HFFc6 (cell line): Measurements from ENCODE around the gene RRM2. TPM values are rescaled to one million over a fixed set of nuclear protein-coding genes. Genes with fewer than 3 reads are reported as not detected.

ENCODE experiments used
- DNase-seq: peaks from one replicate; pipeline ENCODE4 v3.0.0-alpha.2; 2018
- H3K27ac Mint-ChIP-seq: 2 replicates; pipeline ENCODE4 v1.8.0; 2020; ENCODE audit warnings: mild to moderate bottlenecking, mixed read lengths
- H3K27me3 Mint-ChIP-seq: 2 replicates; pipeline ENCODE4 v1.8.0; 2021; ENCODE audit warnings: mild to moderate bottlenecking, moderate library complexity, mixed read lengths; ENCODE audit not compliant: insufficient read depth
- H3K36me3 Mint-ChIP-seq: 2 replicates; pipeline ENCODE4 v1.8.0; 2021; ENCODE audit warnings: low read depth, mixed read lengths
- H3K4me1 Mint-ChIP-seq: 2 replicates; pipeline ENCODE4 v1.8.0; 2020; ENCODE audit warnings: low read depth, mixed read lengths
- H3K4me3 Mint-ChIP-seq: 2 replicates; pipeline ENCODE4 v1.8.0; 2020; ENCODE audit warnings: mild to moderate bottlenecking, moderate library complexity, mixed read lengths
- H3K9me3 Mint-ChIP-seq: 2 replicates; pipeline ENCODE4 v1.8.0; 2020; ENCODE audit warnings: mild to moderate bottlenecking, mixed read lengths
- CTCF ChIP-seq: fragments of 200-600 bp; sonication (generic); IDR thresholded peaks from 2 replicates; pipeline ENCODE4 v1.5.0; 2021; ENCODE audit warnings: antibody characterized with exemption, mild to moderate bottlenecking
- total RNA-seq, 6 experiments: library from RNA; stranded (reverse); fragmentation: NEBNext Ultra II Directional; extraction: Animal tissue kit (Norgen Biotek cat#: 25700); gene quantifications; 2 replicates in 1 of 6; 3 replicates in 5 of 6; pipeline ENCODE4 v1.2.3, GENCODE V29; 2021

RRM2 gene
- total RNA-seq, 6 experiments from 2014 or later = 76.4 to 179 (median 158) TPM

DNA sequence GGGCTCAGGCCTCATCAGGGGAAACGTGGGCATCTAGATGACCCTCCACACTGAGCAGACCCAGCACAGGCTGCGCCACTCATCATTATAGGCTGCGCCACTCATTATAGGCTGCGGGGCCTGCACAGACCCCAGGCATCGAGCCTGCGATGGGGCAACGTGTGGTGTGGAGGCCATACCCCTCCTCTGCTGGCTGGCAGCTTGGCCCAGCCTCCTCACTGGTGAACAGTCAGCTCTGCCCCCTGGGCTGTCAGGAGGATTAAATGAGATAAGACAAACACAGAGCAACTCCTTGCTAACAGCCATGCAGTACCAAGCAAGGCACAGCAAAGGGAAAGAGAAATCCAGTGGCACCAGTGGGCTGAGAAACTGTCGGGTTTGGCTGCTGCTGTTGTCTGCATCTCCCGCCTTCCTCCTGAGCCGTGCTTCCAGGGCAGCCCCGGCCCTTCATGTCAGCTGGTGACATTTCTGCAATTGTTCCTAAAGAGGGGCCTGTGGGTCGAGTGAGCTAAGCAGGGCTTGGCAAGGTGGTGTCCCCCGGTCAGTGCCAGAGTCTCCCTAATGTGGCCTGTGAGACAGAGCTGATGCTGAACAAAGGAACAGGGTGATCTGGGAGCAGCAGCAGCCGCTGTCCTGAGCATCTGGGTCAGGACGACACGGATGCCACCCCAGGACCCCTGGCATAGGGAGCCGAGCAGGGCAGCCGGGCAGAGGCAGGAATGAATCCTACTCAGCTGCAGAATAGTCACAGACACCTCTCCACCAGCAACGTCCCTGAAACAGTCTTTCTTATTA lies 48.7 kb downstream of the RRM2 start:
- H3K27ac Mint-ChIP-seq = no peak overlapping the region
- H3K9me3 Mint-ChIP-seq = no peaks in the 10 kb centered on the region
- H3K27me3 Mint-ChIP-seq = peaks cover 1% of the 10 kb centered on the region; the same call in 1 of the 2 replicates
- no peaks in the 10 kb centered on the region for H3K36me3 Mint-ChIP-seq
- peaks cover 14% of the 10 kb centered on the region for H3K4me1 Mint-ChIP-seq
- no peak overlapping the region for H3K4me3 Mint-ChIP-seq
- no peak for DNase-seq
- TF ChIP-seq CTCF = no peak

GRCh38 chr2:10172033-10172871 lies 49.7 kb downstream of the RRM2 start:
- Mint-ChIP-seq H3K4me3 (no peak overlapping the region), H3K4me1 (peaks cover 14% of the 10 kb centered on the region), H3K27me3 (peaks cover 1% of the 10 kb centered on the region; the same call in 1 of the 2 replicates), H3K9me3 (no peaks in the 10 kb centered on the region), H3K27ac (no peak overlapping the region), H3K36me3 (no peaks in the 10 kb centered on the region)
- TF ChIP-seq CTCF = no peak
- DNase-seq = no peak

DNA sequence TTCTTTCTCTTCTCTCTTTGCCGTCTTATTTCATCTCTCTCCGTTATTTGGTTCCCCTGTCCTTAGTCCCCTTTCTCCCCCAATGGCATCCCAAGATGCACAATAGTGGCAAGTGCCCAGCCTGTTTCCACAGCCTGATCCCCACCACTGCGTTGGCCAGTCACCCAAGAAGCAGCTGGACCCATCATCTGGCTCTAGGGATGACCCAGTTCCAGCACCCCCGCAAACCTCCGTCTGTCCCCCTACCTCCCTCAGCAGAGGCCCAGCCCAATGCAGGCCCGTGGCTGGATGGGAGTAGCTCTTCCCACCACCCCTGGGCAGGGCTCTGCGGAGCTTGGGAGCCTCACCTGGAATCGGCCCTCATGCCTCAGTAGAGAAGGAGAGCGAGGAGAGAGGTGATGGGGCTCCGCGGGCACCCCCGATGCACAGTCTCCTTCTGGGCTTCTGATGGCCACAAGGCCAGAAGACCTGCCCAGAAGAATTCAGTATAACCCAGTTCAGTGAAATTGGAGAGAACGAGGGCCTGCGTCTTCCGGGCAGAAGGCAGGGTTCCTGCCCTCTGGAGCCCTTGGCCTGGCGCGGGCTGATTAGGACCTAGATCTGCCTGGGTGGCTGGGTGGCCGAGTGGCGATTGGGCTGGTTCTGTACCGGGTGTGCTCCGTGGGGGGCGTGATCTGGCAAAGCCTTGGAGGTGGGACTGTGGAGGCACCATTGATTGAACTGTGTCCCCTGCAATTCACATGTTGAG lies 50.9 kb downstream of the RRM2 start:
- TF ChIP-seq CTCF = no peak
- H3K27me3 Mint-ChIP-seq = no peaks in the 10 kb centered on the region; the same call in 1 of the 2 replicates
- no peak for DNase-seq
- no peaks in the 10 kb centered on the region for H3K36me3 Mint-ChIP-seq
- no peaks in the 10 kb centered on the region for H3K9me3 Mint-ChIP-seq
- H3K27ac Mint-ChIP-seq = no peak overlapping the region
- no peak overlapping the region for H3K4me3 Mint-ChIP-seq
- peaks cover 14% of the 10 kb centered on the region for H3K4me1 Mint-ChIP-seq

DNA sequence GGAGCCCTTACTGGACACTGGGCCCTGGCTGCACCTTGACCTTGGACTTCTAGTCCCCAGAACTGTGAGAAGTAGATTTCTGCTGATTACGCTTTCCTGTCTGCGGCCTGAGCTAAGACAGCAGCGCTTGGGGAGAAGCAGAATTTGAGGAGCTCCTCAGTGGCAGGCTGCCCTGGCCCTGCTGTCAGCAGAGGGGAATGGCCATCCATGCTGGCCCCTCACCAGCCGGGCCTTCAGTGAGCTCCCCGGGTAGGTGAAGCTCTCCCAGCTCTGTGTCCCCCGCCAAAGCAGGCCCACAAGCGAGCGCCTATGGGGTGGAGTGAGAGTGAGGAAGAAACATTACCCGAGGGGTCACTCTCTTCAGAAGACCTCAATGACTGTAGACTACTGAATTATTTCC lies 51.6 kb downstream of the RRM2 start:
- Mint-ChIP-seq H3K36me3 (no peaks in the 10 kb centered on the region), H3K4me1 (peaks cover 14% of the 10 kb centered on the region), H3K27ac (no peak overlapping the region), H3K4me3 (no peak overlapping the region), H3K9me3 (no peaks in the 10 kb centered on the region), H3K27me3 (no peaks in the 10 kb centered on the region; the same call in 1 of the 2 replicates)
- no peak for DNase-seq
- TF ChIP-seq CTCF = no peak

DNA sequence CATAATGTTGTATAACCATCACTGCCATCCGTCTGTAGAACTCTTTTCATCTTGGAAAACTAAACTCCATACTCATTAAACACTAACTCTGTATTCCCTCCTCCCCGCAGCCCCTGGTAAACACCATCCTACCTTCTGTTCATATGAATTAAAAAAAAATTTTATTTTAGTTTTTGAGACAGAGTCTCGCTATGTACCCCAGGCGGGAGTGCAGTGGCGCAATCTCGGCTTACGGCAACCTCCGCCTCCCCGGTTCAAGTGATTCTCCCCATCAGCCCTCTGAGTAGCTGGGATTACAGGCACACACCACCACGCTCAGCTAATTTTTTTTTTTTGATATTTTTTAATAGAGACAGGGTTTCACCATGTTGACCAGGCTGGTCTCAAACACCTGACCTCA lies 52.9 kb downstream of the RRM2 start:
- no peak overlapping the region for H3K4me3 Mint-ChIP-seq
- no peaks in the 10 kb centered on the region; the same call in 1 of the 2 replicates for H3K27me3 Mint-ChIP-seq
- no peaks in the 10 kb centered on the region for H3K36me3 Mint-ChIP-seq
- no peak for DNase-seq
- no peak overlapping the region for H3K27ac Mint-ChIP-seq
- TF ChIP-seq CTCF = no peak
- H3K9me3 Mint-ChIP-seq = no peaks in the 10 kb centered on the region
- peaks cover 3% of the 10 kb centered on the region for H3K4me1 Mint-ChIP-seq
